Measurements from ENCODE around the gene CA9.
A peak's percentile ranks its signal among the peaks of the same experiment; 100 is the strongest.

Gene CA9

GRCh38 chr9:35675204-35675603 lies 1.5 kb downstream of the CA9 start:
- DNase-seq, result no peak

GRCh38 chr9:35675732-35676392 lies 2.1 kb downstream of the CA9 start:
- DNase-seq, result peak in 18 of 58 donors; percentile 6 to 37 (median 18)

- DNase-seq, result no peak
These were observed 5.4 kb downstream of the CA9 start for GRCh38 chr9:35679091-35679490.

- no peak for DNase-seq
These were observed 6.1 kb downstream of the CA9 start for GRCh38 chr9:35679766-35680330.

GRCh38 chr9:35680331-35681105 lies 6.8 kb downstream of the CA9 start:
- no peak for DNase-seq

- DNase-seq, result no peak
These were observed 7.7 kb downstream of the CA9 start for GRCh38 chr9:35681341-35682002.

GRCh38 chr9:35682051-35682450 lies 8.3 kb downstream of the CA9 start:
- DNase-seq, result no peak

GRCh38 chr9:35682520-35683315 lies 9.0 kb downstream of the CA9 start:
- DNase-seq, result no peak

- DNase-seq, result no peak
These were observed 9.6 kb downstream of the CA9 start for GRCh38 chr9:35683323-35683722.

GRCh38 chr9:35684921-35685320 lies 11.2 kb downstream of the CA9 start:
- DNase-seq, result no peak

GRCh38 chr9:35685506-35685905 lies 11.8 kb downstream of the CA9 start:
- DNase-seq, result no peak

GRCh38 chr9:35686222-35687203 lies 12.8 kb downstream of the CA9 start:
- DNase-seq, result no peak

GRCh38 chr9:35687306-35687705 lies 13.6 kb downstream of the CA9 start:
- no peak for DNase-seq

- DNase-seq, result peak in 1 of 58 donors; percentile 13
These were observed 14.3 kb downstream of the CA9 start for GRCh38 chr9:35687972-35688557.

- DNase-seq, result peak in 2 of 58 donors; percentile 13 to 22
These were observed 15.1 kb downstream of the CA9 start for GRCh38 chr9:35688558-35689541.

- DNase-seq, result peak in 2 of 58 donors; percentile 5 to 10
These were observed 16.0 kb downstream of the CA9 start, which contains the start of gene TPM2 for GRCh38 chr9:35689542-35690293. Gene TPM2, minus strand, starts transcription at chr9:35689925. Its CDS starts 108 bp downstream, at chr9:35689817.

- DNase-seq, result peak in 1 of 58 donors; percentile 52
These were observed 16.5 kb downstream of the CA9 start for GRCh38 chr9:35690294-35690613.

Measured in anterior cingulate cortex (tissue), 58 donors.